Mucosa of descending colon (tissue), 3 donors: ENCODE measurements around the gene TAF8. TPM values are rescaled to one million over a fixed set of nuclear protein-coding genes. Genes with fewer than 3 reads are reported as not detected.

ENCODE experiments used
- ATAC-seq: fragments of 200-7000 bp; cut with Tn5 transposase; one replicate; pipeline ENCODE4 v1.9.1; 2020; ENCODE audit warnings: mild to moderate bottlenecking, moderate library complexity
- DNase-seq, 3 donors: peaks; one replicate each; pipeline ENCODE4 v3.0.0-alpha.2; 2020
- H3K36me3 ChIP-seq: fragments of 200-600 bp; one replicate; pipeline ENCODE4 v1.8.0; 2021; ENCODE audit warnings: low read depth, mild to moderate bottlenecking
- H3K4me1 ChIP-seq: fragments of 200-600 bp; one replicate; pipeline ENCODE4 v1.8.0; 2021; ENCODE audit warnings: low read depth, mild to moderate bottlenecking
- H3K4me3 ChIP-seq: fragments of 200-600 bp; one replicate; pipeline ENCODE4 v1.8.0; 2021; ENCODE audit warnings: mild to moderate bottlenecking
- H3K9me3 ChIP-seq: fragments of 200-600 bp; one replicate; pipeline ENCODE4 v1.8.0; 2021; ENCODE audit warnings: mild to moderate bottlenecking
- intact Hi-C, 2 donors: fragments of 100-400 bp; cut with DNase I in 1 of 2; cut with micrococcal nuclease in 1 of 2; formaldehyde crosslinking; loops; one replicate each; pipeline versions ENCODE4 v1.11.0 to v1.11.1; 2022; cut with DNase I, micrococcal nuclease
- total RNA-seq, 3 donors: library from RNA; stranded (reverse); fragmentation: NEBNext Ultra II Directional in 2 of 3; extraction: Animal tissue kit (Norgen Biotek cat#: 25700) in 2 of 3; gene quantifications; one replicate each; pipeline versions ENCODE4 v1.2.1 to v1.2.4, GENCODE V29; 2021 to 2023
- TF ChIP-seq, protein P1 (sequence below): fragments of 200-600 bp; IDR thresholded peaks from one replicate; pipeline ENCODE4 v1.8.0; 2022; ENCODE audit warnings: antibody characterized with exemption, mild to moderate bottlenecking
- donor health status: DM: no; HTN: no; CAD: no; lungs with moderate emphysema.
- donor health status: DM: no; HTN: no; CAD: no.
- donor health status: DM: no; HTN: yes; CAD: no.

The TAF8 gene
- total RNA-seq, 3 donors from 2014 or later, result 22.1 to 35.2 (median 25.0) TPM

DNA sequence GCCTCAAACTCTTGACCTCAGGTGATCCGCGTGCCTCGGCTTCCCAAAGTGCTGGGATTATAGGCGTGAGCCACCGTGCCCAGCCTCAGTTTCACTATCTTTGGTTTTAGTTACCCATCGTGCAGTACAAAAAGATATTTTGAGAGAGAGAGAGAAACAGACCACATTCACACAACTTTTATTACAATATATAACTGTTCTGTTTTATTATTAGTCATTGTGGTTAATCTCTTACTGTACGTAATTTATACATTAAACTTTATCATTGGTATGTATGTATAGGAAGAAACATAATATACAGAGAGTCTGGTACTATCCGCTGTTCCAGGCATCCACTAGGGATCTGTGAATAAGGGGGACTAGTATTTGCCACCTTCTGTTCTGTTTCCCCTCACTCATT, 29.4 kb upstream of the TAF8 start:
- Histone ChIP-seq H3K36me3 (no peaks in the 10 kb centered on the region), H3K4me1 (peaks cover 10% of the 10 kb centered on the region), H3K9me3 (no peaks in the 10 kb centered on the region), H3K4me3 (no peak overlapping the region)
- no peak for DNase-seq
- no peak for ATAC-seq
- intact Hi-C loops, result no loop called here
- TF ChIP-seq, protein P1, sequence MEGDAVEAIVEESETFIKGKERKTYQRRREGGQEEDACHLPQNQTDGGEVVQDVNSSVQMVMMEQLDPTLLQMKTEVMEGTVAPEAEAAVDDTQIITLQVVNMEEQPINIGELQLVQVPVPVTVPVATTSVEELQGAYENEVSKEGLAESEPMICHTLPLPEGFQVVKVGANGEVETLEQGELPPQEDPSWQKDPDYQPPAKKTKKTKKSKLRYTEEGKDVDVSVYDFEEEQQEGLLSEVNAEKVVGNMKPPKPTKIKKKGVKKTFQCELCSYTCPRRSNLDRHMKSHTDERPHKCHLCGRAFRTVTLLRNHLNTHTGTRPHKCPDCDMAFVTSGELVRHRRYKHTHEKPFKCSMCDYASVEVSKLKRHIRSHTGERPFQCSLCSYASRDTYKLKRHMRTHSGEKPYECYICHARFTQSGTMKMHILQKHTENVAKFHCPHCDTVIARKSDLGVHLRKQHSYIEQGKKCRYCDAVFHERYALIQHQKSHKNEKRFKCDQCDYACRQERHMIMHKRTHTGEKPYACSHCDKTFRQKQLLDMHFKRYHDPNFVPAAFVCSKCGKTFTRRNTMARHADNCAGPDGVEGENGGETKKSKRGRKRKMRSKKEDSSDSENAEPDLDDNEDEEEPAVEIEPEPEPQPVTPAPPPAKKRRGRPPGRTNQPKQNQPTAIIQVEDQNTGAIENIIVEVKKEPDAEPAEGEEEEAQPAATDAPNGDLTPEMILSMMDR, result no peak

DNA sequence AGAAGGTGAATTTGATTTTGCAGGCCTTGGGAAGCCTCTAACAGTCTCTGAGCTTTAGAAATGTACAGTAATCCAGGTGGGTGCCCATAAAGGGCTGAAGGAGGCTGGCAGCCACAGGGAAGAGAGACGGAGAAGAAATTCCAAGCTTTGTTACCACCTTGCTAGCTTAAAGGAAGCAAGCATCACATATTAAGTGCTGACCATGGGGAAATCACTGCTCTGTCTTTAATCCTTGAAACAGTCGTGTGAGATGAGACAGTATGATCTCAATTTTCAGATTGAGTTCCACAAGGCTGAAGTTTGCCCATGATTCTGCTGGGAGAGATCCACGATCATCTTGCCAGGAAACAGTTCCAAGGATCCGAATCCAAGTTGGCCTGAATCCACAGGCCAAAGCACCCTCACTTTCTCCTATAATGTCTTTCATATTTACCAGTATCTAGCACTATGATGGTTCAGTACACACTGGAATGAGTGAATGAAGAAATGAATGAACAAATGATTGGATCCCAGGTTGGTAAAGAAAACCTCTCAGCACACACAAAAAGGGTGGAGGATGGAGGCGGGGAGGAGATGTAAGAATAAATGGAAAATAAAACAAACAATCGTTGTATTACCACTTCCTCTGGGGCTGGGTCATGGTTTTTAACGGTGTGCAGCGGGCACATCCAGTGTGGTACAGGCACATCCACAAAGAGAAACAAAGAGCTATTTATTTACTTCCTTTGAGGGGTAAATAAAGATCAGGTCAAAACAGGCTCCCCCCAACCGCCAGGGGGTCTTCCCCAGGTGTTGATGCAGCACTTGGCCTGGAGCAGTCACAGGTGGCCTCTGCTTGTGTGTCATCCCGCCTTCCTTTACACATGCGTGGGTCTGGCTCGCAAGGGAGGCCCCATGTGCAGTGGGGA, 28.2 kb upstream of the TAF8 start:
- H3K4me3 ChIP-seq, result no peak overlapping the region
- TF ChIP-seq, protein P1, result no peak
- no peaks in the 10 kb centered on the region for H3K36me3 ChIP-seq
- DNase-seq (no peak), ATAC-seq (peak; percentile 68)
- peaks cover 9% of the 10 kb centered on the region for H3K4me1 ChIP-seq
- intact Hi-C loops, result no loop called here
- no peaks in the 10 kb centered on the region for H3K9me3 ChIP-seq

DNA sequence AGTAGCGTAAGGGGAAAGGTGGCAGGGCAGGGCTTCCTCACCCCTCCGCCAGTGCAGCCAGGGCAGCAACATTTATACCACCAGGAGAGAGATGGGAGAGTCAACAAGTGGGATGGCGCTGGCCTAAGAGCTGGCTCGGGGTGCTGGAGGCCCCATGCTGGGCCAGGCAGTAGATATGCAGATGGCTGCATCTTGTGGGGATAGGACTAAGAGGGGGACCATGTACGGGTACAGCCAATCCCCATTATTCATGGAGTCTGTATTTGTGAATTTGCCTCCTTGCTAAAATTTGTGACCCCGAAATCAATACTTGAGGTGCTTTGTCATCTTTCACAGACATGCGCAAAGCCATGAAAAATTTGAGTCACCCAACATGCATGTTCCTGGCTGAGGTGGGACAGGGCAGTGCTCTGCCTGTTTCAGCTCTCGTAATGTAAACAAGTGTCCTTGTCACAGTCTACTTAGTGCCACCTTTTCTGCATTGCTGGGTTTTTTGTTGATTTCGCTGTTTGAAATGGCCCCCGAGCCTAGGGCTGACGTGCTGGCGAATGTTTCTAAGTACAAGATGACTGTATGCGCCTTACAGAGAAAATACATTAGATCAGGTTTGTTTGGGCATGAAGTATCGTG, 27.5 kb upstream of the TAF8 start:
- Histone ChIP-seq H3K9me3 (no peaks in the 10 kb centered on the region), H3K36me3 (no peaks in the 10 kb centered on the region), H3K4me1 (peaks cover 6% of the 10 kb centered on the region), H3K4me3 (no peak overlapping the region)
- no peak for DNase-seq
- TF ChIP-seq, protein P1, result no peak
- intact Hi-C loops, result no loop called here
- no peak for ATAC-seq

DNA sequence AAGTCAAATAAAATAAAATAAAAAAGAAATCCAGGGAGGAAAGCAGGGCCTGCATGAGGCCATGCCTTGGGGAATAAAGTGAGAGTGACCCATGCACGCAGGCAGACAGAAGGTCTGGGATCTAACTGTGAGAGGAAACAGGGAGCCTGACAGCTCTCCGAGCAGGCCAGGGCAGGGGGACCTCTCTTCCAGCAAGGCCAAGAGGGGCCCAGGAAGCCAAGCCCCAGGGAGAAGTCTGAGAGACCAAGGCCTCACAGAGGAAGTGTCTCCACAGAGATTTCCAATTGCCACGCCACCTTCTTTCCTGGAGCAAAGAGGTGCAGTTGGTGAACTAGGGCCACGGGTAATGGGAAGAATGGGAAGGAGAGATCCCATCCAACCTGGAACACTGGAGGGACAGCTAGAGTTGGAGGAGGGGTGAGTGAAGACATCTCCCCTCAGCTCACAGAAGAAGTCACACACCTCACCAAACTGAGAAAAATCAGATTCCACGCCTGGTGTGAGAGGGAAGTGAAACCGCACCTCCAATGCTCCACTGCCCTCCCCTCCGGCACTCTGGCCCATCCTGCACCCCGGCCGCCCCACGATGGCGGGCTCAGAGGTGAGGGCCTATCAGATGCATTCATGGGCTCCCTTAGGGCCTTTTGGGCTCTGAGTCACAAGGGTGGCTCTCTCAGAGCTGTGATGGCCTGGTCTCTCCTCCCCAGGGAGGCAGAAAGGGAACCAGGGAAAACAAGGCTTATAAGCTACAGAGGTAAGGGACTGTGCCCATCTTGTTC, 25.1 kb upstream of the TAF8 start:
- H3K36me3 ChIP-seq, result no peaks in the 10 kb centered on the region
- no peaks in the 10 kb centered on the region for H3K9me3 ChIP-seq
- no peak overlapping the region for H3K4me3 ChIP-seq
- peaks cover 6% of the 10 kb centered on the region for H3K4me1 ChIP-seq
- DNase-seq (no peak), ATAC-seq (peak; percentile 55)
- TF ChIP-seq, protein P1, result no peak
- intact Hi-C loops, result no loop called here

DNA sequence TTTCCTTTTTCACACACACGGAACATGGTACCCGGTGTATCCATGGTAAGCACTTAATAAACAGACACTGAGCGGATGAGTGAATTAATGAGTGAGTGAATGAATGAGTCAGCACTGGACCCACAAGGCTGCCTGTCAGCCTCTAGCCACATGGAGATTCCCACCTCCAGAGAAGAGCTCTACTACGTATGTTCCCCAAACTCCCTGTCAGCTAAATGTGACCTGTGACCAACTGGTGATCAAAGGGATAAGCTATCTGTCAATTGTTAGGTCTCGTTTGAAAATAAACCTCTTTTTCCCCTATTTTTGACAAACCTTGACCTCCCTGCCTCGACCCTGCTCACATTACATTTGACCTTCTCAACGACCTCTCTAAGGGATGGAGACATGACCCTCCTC, 24.5 kb upstream of the TAF8 start:
- ATAC-seq (no peak), DNase-seq (no peak)
- Histone ChIP-seq H3K9me3 (no peaks in the 10 kb centered on the region), H3K4me3 (no peak overlapping the region), H3K36me3 (no peaks in the 10 kb centered on the region), H3K4me1 (peaks cover 6% of the 10 kb centered on the region)
- TF ChIP-seq, protein P1, result no peak
- intact Hi-C loops, result no loop called here
